Measurements from ENCODE around the gene PDAP1.

The PDAP1 gene, protein sequence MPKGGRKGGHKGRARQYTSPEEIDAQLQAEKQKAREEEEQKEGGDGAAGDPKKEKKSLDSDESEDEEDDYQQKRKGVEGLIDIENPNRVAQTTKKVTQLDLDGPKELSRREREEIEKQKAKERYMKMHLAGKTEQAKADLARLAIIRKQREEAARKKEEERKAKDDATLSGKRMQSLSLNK

DNA sequence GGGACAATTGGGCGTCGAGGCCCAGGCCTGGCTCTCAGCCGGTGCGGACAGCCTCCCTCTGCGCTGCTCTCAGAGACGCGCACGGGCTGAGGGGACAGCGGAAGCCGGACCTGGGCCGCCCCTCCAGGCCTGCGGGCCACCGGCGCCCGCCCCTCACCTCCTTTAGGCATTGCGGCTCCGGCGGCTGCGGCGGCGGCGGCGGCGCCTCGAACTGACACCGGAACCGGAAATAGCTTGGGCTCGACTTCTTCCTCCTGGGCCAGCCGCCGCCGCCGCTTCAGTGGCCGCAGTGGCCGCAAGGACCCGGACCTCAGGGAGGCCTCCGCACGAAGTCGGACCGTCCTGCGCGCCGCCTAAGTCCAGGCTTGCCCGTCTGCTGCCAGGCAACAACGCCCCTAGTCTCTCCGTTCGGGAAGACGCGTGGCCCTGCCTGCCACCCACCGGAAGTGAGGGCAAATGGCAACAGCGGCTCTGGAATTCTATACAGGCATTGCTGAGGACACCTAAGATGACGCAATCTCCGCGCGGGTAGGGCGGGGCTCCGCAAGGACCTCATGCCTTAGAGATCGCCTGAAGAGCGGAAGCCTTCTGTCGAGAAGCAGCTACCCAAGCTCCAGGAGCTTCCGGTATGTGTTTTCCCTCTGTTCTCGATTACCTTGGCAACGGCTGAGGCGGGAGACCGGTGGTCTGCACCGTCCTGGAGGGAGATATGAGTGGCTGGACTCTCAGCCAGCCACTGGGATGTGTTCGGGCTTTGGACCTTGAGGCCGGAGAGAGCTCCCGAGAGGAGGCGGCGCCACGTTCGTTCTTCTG, at the start of gene PDAP1, which contains the start of gene BUD31:
Gene PDAP1, minus strand, starts transcription at position 219 of the 813 bp plus-strand sequence. Its CDS starts 49 bp downstream, at position 170.
Gene BUD31, plus strand, starts transcription at position 591 of the 813 bp plus-strand sequence. CDS start 2,124 bp downstream, outside the sequence.
- DNase-seq, result peak; percentile 98

DNA sequence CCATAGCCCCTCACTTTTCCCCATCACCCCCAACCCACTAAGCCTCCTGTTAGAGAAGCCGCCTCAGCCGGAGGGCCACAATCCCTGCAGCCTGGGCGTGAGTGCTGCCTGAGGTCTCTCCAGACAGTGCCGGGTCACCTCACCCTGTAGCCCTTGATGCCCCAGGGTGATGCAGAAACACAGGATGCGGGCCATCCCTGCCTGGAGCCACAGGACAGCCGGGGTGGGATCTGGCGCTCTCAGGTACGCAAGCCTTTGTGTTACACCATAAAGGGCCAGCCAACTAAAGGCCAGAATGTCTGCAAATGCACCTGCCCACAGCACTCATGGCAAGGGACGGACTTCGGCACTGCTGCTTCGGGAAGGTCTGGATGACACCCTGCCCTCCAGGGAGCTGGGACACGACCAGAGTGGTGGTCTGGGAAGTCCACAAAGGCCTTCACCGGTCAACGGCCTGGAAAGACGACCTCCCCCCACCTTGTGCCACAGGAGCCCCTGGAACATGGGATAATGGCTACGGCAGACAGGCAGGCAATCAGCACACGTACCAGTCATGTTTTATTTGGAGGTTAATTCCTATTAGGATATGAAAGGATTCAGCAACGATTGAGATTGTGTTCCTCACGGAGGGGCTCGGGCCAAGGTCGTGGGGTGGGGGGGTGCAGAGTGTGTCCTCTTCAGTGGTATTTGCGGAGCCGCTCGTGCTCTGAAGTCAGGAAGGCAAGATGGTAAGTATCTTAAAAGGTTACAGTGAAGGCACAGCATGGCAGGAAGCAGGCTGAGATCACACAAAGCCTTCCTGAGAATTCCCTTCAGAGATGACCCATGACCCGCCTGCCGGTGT, 49.5 kb upstream of the PDAP1 start:
- no peak for DNase-seq

DNA sequence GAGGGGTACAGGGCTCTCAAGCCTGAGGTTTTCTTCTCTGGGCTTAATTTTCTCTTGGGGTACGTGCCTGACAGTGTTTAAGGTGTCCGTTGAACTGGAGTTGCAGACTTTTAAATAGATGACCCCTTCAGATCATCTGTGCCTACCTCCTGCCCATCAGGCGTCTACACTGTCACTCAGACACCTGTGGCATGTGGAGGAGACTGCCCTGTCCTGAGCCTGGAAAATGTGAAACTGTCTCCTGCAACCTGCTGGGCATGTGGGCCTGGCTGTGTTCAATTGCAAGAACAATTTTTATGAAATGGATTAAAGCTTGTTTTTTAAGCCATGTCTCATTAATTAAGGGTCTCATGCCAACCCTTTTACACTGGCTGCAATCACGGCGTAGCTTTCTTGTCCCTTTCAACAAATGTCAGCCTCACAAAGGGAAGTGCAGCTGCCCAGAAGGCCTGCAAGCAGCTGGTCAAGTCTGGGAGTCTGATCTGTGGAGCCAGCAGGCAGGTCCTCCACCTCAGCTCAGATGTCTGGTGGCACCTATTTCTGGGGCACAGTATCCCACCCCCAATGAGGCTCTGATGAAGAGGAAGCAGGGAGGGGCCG, 48.8 kb upstream of the PDAP1 start:
- no peak for DNase-seq

DNA sequence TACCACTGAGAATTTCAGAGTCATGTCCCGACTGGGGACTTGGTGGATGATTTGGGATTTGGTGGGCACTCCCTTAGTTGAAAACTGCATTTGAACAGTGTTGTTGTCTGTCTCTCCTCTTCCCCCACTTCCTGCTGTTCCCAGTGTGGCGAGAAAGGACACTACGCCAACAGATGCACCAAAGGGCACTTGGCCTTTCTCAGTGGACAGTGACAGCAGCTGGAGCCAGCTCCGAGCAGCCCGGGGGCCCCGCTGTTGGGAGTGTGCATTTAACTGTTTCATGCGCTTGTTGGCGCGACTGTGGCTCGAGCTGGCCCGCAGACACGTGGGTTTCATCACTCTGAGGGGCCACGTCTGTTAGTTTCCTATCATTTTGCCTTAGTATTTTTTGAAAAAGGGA, 47.9 kb upstream of the PDAP1 start:
- DNase-seq, result peak; percentile 48

DNA sequence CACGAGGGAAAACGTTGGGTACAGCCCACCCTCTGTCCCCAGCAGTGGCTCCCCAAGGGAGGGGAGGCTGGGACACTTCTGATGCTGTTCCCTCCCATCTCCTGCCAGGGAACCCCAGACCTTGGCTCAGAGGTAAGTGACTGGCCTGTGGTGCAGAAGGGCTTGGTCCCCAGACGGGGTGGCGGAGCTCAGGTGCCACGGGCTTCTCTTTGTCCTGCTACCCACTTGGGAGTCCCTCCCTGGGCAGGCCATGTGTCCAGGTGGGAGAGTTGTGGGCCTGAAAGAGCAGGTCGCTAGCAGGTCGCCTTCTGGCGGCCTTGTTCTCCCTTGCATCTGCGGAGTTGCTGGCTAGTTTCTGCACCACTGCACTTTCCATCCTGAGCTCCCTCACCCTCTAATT, 47.5 kb upstream of the PDAP1 start:
- DNase-seq, result peak; percentile 42

DNA sequence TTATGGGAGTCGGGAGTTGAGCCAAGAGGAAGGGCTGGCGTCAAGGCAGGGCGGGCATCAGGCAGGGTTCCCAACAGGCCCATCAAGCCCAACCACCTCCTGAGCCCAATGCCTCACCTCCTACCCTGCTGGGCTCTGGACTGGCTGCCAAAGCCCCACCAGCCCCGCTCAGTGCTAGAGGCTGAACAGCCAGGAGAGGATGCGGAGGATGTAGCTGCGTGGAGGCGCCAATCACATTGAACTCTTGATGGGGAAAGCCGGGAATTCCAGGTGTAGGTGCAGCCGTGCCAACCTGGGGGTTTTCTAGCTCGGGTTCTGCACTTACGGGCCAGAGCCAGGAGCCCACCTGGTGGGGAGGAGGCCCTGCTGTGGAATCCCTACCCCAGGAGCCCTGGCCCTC, 44.7 kb upstream of the PDAP1 start:
- DNase-seq, result no peak

DNA sequence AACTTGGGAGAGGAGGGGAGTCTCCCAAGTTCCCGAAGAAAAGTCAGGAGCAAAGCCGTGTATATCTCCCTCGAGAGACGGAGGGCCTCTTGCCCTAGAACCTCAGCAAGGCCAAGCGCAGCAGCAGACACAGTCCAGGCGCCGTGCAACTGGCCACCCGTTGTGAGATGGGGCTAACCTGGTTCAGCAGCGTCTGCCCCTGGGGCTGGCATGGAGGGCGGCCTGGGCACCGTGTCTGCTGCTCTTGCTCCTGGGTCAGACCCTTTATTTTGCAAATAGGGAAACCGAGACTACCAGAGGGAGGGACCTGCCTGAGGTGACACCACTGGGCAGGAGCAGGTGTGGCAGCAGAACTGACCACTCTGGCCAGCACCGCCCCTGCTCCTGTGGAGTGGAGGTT, 44.1 kb upstream of the PDAP1 start:
- no peak for DNase-seq

DNA sequence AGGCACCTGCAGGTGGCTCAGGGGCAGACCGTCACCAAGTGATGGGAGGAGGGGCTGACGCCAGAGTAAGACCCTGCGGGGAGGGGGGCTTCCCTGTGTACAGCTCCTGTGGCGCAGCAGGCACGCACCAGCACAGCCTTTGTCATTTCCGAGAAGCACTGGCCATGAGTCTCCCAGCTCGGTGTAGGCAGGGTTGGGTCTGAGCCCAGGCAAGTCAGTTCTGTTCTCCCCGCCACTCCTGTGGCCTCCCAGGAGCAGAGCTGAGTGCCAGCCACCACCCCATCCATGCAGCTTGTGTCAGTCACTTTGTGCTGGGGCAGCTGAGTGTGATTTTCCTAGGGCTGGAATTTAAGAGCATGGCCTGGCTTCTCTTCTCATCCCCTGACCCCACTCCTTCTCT, 43.5 kb upstream of the PDAP1 start:
- DNase-seq, result no peak

DNA sequence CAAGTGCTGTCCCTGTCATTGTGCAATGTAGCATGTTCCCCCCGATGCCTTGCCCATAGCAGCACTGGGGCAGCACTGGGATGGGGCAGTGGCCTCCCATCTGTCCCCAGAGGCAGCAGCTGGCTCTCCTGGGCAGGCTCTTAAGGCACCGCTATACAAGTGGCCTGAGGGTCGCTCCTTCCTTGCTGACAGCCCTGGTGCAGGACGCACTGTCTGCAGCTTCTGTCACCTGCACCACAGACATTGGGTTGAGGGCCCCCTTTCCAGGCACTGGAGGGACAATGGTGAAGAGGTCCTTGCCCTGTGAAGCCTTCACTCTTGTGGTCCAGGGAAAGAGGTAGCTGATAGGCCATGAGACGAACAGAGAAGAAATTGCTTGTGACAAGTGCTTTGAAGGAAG, 40.9 kb upstream of the PDAP1 start:
- DNase-seq, result no peak

DNA sequence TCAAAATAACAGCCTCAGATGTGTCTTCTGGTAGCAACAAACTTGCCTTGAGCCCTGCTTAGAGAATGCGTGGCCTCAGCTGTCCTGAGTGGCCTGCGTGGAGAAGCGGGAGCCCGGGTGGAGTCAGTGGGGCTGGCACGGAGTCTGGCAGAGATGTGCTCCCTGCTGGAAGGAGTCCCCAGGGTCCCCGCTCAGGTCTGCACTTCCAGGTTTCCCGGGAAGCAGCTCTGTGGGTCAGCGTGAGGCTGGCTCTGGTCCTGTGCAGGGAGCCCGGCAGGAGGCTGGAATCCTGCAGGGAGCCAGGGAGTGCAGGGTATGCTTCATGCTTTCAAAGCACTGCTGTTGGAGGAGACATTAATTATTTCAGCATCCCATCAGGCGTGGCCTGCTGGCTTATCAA, 40.5 kb upstream of the PDAP1 start:
- DNase-seq, result no peak

DNA sequence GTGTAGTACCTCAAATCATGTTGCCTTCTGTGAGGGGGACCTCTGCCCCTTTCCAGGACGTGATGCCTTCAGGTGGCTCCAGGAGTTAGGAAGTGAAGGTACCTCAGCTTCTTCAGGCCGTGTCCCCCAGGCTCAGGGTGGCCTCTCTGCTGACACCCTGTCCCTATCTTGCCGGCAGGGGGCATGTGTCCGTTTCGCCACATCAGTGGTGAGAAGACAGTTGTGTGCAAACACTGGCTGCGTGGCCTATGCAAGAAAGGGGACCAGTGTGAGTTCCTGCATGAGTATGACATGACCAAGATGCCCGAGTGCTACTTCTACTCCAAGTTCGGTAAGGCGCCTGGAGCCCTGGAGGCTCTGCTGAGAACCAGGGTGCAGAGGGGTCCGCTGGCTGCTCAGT, 39.5 kb upstream of the PDAP1 start:
- peak; percentile 69 for DNase-seq

DNA sequence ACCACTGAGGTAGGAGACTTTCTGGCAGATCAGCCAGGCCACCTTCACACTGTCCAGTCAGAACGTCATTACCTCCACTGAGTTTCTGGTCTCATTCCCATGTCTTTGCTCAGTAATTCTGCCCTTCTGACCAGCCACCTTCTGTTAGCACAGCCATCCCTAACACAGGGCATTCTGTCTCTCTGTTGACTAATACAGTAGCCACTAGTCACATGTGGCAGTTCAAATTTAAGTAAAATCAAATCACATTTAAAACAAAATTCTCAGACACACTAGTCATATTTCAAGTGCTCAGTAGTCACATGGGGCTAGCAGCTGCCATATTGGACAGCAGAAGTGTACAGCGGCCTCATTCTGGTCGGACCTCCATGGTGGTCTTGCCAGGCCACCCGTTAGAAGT, 37.7 kb upstream of the PDAP1 start:
- DNase-seq, result no peak

DNA sequence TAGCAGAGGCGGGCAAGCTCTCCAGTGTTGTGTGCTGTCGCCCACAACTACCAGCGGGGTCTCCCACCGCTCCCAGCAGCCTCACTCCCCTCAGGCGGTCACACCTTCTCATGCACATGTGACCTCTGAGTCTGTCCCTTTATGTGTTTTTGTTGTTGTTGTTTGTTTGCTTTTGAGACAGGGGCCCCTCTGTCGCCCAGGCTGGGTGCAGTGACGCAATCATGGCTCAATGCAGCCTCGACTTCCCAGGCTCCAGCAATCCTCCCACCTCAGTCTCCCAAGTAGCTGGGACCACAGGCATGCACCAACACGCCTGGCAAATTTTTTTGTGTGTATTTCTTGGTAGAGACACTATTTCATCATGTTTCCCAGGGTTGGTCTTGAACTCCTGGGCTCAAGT, 31.8 kb upstream of the PDAP1 start:
- DNase-seq, result no peak

DNA sequence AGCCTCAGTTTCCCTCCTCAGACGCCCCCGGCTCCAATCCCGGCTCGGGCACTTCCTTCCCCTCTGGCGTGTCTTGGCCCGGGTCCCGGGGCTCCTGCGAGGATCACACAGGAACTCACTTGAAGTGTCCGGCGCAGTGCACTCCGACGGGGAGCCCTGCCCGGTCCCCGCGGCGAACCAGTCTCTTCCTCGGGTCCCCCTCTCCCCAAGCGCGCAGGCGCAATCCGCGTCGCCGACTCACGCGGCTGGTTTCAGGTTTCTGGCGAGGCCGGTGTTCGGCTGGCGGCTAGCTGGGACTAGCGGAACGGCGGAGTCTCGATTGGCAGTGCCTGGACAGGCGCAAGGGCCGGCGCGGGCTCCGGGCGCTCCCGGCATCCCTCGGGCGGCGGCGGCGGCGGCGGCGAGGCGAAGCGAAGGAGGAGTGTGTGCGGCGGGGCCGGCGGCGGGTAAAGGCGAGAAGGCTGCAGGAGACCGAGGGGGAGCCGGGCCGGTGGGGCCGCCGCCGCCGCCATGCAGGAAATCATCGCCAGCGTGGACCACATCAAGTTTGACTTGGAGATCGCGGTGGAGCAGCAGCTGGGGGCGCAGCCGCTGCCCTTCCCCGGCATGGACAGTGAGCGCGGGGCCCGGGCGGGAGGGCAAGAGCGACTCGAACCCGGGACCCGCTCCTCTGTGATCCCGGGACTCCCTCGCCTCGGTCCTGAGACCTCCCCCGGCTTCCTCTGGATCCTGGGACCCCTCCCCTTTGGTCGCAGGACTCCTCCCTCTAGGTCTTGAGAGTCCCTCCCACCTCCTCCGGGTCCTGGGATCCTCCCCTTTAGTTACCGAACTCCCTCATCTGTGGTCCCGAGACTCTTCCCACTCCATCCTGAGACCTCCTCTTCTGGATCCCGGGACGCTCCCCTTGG, 30.4 kb upstream of the PDAP1 start, which contains the start of the genes CPSF4 and PTCD1:
Gene CPSF4, plus strand, starts transcription at position 371 of the 908 bp plus-strand sequence. Its CDS starts 140 bp downstream, at position 511.
Gene PTCD1, minus strand, starts transcription at position 226 of the 908 bp plus-strand sequence. CDS start 3,556 bp downstream, outside the sequence.
- DNase-seq, result peak; percentile 98

DNA sequence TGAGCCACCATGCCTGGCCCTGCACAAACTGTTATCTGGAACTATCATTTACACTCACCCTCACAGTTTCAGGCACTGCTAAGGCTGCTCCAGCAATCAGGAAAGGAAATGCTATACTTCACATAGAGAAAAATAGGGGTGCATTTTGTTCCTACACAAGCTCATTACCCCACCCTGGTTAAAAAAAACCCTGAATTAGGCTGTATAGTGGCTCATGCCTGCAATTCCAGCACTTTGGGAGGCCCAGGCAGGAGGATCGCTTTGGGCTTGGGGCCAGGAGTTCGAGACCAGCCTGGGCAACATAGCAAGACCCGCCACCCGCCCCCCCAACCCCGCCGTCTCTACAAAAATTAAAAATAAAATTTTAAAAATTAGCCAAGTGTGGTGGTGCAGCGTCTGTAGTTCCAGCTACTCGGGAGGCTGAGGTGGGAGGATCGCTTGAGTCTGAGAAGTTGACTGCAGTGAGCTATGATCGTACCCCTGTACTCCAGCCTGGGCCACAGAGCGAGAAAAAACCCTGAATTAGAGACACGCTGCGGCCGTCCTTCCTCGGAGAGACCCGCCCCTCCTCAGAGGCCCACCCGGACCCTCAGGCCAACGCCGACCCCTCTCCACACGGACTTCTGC, 29.7 kb upstream of the PDAP1 start:
- peak; percentile 58 for DNase-seq

DNA sequence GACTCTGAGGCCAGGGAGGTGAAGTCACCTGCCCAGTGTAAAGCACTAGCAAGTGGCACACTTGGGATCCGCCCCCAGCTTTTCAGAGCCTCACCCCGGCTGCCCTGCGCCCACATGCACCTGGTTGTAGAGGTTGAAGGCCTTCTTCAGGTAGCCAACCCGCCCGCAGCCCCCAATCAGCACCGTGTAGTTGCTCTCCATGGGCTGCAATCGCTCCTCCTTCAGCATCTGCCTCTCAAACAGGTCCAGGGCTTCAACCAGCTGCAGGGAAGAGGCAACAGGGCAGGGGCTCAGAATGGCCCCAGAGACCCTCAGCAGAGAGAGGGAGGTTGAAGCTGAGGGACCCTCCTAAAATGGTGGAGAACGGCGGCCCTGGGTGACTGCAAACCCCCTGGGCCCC, 24.8 kb upstream of the PDAP1 start:
- DNase-seq, result no peak

DNA sequence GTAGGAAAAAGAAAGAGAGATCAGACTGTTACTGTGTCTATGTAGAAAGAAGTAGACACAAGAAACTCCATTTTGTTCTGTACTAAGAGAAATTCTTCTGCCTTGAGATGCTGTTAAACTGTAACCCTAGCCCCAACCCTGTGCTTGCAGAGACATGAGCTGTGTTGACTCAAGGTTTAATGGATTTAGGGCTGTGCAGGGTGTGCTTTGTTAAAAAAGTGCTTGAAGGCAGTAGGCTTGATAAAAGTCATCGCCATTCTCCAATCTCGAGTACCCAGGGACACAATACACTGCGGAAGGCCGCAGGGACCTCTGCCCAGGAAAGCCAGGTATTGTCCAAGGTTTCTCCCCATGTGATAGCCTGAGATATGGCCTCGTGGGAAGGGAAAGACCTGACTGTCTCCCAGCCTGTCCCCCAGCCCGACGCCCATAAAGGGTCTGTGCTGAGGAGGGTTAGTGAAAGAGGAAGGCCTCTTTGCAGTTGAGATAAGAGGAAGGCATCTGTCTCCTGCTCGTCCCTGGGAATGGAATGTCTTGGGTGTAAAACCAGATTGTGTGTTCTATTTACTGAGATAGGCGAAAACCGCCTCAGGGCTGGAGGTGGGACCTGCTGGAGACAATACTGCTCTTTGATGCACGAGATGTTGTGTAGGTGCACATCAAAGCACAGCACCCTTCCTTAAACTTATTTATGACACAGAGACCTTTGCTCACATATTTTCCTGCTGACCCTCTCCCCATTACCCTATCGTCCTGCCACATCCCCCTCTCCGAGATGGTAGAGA, 23.6 kb upstream of the PDAP1 start:
- DNase-seq, result peak; percentile 72

DNA sequence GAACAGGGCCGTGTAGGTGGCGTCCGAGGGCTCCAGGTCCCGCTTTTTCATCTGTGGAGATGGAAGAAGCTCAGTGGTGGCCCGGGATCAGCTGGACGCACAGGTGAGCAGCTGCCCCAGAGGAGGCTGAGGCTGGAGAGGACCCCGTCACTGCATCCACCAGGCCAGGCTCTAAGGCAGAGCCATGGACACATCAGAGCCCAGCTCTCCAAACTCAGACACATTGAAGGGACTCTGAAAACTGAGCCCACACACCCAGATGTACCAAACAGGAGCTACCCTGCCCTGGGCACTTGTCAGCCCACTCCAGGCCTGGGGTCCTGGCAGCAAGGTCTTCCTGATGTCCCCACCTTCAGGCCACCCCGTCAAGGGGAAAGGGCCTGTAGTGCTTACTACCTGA, 21.4 kb upstream of the PDAP1 start:
- DNase-seq, result no peak

DNA sequence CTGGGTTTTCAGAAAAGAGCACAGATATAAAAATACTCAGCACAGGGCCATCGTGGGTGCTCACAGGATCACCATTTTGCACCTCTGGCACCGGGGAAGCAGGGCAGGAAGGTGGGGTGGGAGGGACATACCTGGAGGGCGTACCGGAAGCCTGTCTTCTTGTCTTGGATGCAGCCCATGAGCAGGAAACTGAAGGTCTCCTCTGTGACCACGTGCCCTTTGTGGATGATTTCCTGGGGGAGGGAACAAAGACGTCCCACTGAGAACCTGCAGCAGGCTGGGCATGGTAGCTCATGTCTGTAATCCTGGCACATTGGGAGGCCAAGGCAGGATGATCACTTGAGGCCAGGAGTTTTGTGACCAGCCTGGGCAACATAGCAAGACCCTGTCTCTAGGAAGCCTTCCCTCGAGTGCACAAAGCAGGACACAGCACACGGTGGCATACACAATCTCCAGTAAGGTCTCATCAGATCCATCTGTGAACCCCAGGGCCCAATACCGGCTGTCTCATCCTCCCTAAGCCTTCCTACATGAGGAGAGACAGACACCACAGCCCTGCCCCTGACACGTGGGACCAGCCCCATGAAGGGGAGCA, 20.7 kb upstream of the PDAP1 start:
- DNase-seq, result no peak

Measured in DMS53 (cell line).